ENCODE data around the gene KRTAP5-9. TPM values are rescaled to one million over a fixed set of nuclear protein-coding genes. Genes with fewer than 3 reads are reported as not detected.
"Not testable (repeated sequence)": the region's sequence is repeated elsewhere in the genome, so short reads cannot be mapped to it uniquely, and the experiment has no call there.

Gene KRTAP5-9
- total and polyA plus RNA-seq, 7 donors, result 0.05 to 0.09 TPM; not detected in 5

GRCh38 chr11:71568704-71569349 is 20.6 kb downstream of the KRTAP5-9 start:
- peak in 3 of 4 donors; percentile 35 to 48 (median 44) for ATAC-seq
- WGBS, 3 donors, result 37 to 55% (median 39%) methylated on average over 8 of the region's 8 CpGs

GRCh38 chr11:71571101-71571850 is 23.1 kb downstream of the KRTAP5-9 start:
- intact Hi-C loops (cut with DNase I); ATAC-seq; H3K27ac ChIP-seq; DNase-seq; H3K4me3 ChIP-seq; H3K4me1 ChIP-seq; H3K27me3 ChIP-seq (ENCODE audit: insufficient read depth in 3 of 3, low read length in 2 of 3); H3K9me3 ChIP-seq; H3K36me3 ChIP-seq (ENCODE audit: insufficient read depth in 1 of 2, low read depth in 1 of 2): not testable (repeated sequence)
- 85 to 88% (median 87%) methylated on average over 36 to 37 of the region's 39 CpGs for WGBS, 3 donors

More at GRCh38 chr11:71568704-71569349, 20.6 kb downstream of the KRTAP5-9 start:
- Histone ChIP-seq H3K27ac (no peak overlapping the region), H3K27me3 (ENCODE audit: insufficient read depth in 3 of 3, low read length in 2 of 3) (peaks cover 0 to 10% (median 3%) of the 10 kb centered on the region in 3 donors), H3K4me1 (no peaks in the 10 kb centered on the region), H3K36me3 (ENCODE audit: insufficient read depth in 1 of 2, low read depth in 1 of 2) (no peaks in the 10 kb centered on the region), H3K9me3 (no peaks in the 10 kb centered on the region), H3K4me3 (no peak overlapping the region)
- TF ChIP-seq CTCF (IDR thresholded peaks at IDR 0.05), result no peak
- intact Hi-C loops (cut with DNase I), result no loop called here
- no peak for DNase-seq

GRCh38 chr11:71572811-71573210 is 24.6 kb downstream of the KRTAP5-9 start:
- 80 to 87% (median 81%) methylated on average over 11 of the region's 11 CpGs for WGBS, 3 donors
- intact Hi-C loops (cut with DNase I), result no loop called here
- H3K27ac ChIP-seq, result no peak overlapping the region

GRCh38 chr11:71574418-71574817 is 26.2 kb downstream of the KRTAP5-9 start:
- ATAC-seq, result no peak
- TF ChIP-seq CTCF (IDR thresholded peaks at IDR 0.05), result no peak
- Histone ChIP-seq H3K4me3 (no peak overlapping the region), H3K4me1 (no peaks in the 10 kb centered on the region), H3K27ac (no peak overlapping the region), H3K36me3 (ENCODE audit: insufficient read depth in 1 of 2, low read depth in 1 of 2) (no peaks in the 10 kb centered on the region), H3K9me3 (no peaks in the 10 kb centered on the region), H3K27me3 (ENCODE audit: insufficient read depth in 3 of 3, low read length in 2 of 3) (peaks cover 0 to 2% (median 0%) of the 10 kb centered on the region in 3 donors)
- 67 to 73% (median 70%) methylated on average over 5 of the region's 5 CpGs for WGBS, 3 donors
- DNase-seq, result no peak
- intact Hi-C loops (cut with DNase I), result no loop called here

More at GRCh38 chr11:71572811-71573210, 24.6 kb downstream of the KRTAP5-9 start:
- ATAC-seq, result no peak
- no peaks in the 10 kb centered on the region for H3K36me3 ChIP-seq (ENCODE audit: insufficient read depth in 1 of 2, low read depth in 1 of 2)
- H3K4me1 ChIP-seq, result no peaks in the 10 kb centered on the region
- H3K9me3 ChIP-seq, result no peaks in the 10 kb centered on the region
- no peak for TF ChIP-seq CTCF (IDR thresholded peaks at IDR 0.05)
- DNase-seq, result no peak
- H3K27me3 ChIP-seq (ENCODE audit: insufficient read depth in 3 of 3, low read length in 2 of 3), result peaks cover 0 to 2% (median 0%) of the 10 kb centered on the region in 3 donors
- H3K4me3 ChIP-seq, result no peak overlapping the region

- intact Hi-C loops (cut with DNase I), result no loop called here
Measured at GRCh38 chr11:71575723-71576424, 27.7 kb downstream of the KRTAP5-9 start.

GRCh38 chr11:71576688-71577465 is 28.7 kb downstream of the KRTAP5-9 start:
- H3K27me3 ChIP-seq (ENCODE audit: insufficient read depth in 3 of 3, low read length in 2 of 3); H3K27ac ChIP-seq; H3K36me3 ChIP-seq (ENCODE audit: insufficient read depth in 1 of 2, low read depth in 1 of 2); intact Hi-C loops (cut with DNase I); DNase-seq; H3K9me3 ChIP-seq; H3K4me3 ChIP-seq; ATAC-seq; H3K4me1 ChIP-seq: not testable (repeated sequence)
- WGBS, 3 donors, result 85 to 87% (median 86%) methylated on average over 31 to 38 of the region's 41 CpGs

More at GRCh38 chr11:71575723-71576424, 27.7 kb downstream of the KRTAP5-9 start:
- H3K9me3 ChIP-seq, result no peaks in the 10 kb centered on the region
- TF ChIP-seq CTCF (IDR thresholded peaks at IDR 0.05), result no peak
- H3K27ac ChIP-seq, result no peak overlapping the region
- WGBS, 3 donors, result 87 to 90% (median 87%) methylated on average over 4 of the region's 4 CpGs
- DNase-seq (no peak), ATAC-seq (no peak)
- no peak overlapping the region for H3K4me3 ChIP-seq
- no peaks in the 10 kb centered on the region for H3K36me3 ChIP-seq (ENCODE audit: insufficient read depth in 1 of 2, low read depth in 1 of 2)
- peaks cover 0 to 2% (median 0%) of the 10 kb centered on the region in 3 donors for H3K27me3 ChIP-seq (ENCODE audit: insufficient read depth in 3 of 3, low read length in 2 of 3)
- H3K4me1 ChIP-seq, result no peaks in the 10 kb centered on the region
